A549 (cell line): ENCODE data around the gene SLC16A12. TPM values are rescaled to one million over a fixed set of nuclear protein-coding genes. Genes with fewer than 3 reads are reported as not detected.
"Not testable (repeated sequence)": the region's sequence is repeated elsewhere in the genome, so short reads cannot be mapped to it uniquely, and the experiment has no call there.

Experiments used
- ATAC-seq, 2 experiments: fragments of 200-7000 bp in 1 of 2; fragments of >200 bp in 1 of 2; cut with Nextera tagmentation in 1 of 2; cut with Tn5 transposase in 1 of 2; 3 replicates each; pipeline versions ENCODE4 v1.8.0 to v1.9.1; 2018 to 2020; ENCODE audit warnings: mild to moderate bottlenecking in 1 of 2, moderate library complexity in 1 of 2
- CTCF ChIA-PET: fragments of 300-600 bp; sonication (Branson Sonifier 250); formaldehyde crosslinking; extraction: SDS; loops from one replicate; lab custom pipeline; 2021; ENCODE audit warnings: antibody characterized with exemption, inconsistent platforms; lab: Yijun Ruan, JAX
- POLR2A ChIA-PET: fragments of 350-600 bp; formaldehyde crosslinking; extraction: SDS; loops from one replicate; lab custom pipeline; 2021; ENCODE audit warnings: antibody characterized with exemption, inconsistent platforms; lab: Yijun Ruan, JAX
- DNase-seq, 2 experiments: peaks; one replicate each; pipeline versions ENCODE4 v3.0.0 to v3.0.0-alpha.2; 2011 to 2016; ENCODE audit warnings: low read depth in 1 of 2, low spot score in 1 of 2
- FAIRE-seq: peaks from 2 replicates; lab custom pipeline; 2011; peaks lifted over from hg19 to GRCh38; lab: Jason Lieb, UNC
- H3K27ac ChIP-seq, 2 experiments: fragments of >200 bp; sonication (Bioruptor Twin); formaldehyde crosslinking; 3 replicates each; pipeline ENCODE4 v1.5.1; 2016 to 2017
- H3K4me1 ChIP-seq: fragments of >200 bp; sonication (Bioruptor Twin); formaldehyde crosslinking; 3 replicates; pipeline ENCODE4 v1.6.1; 2016
- H3K4me2 ChIP-seq: fragments of >200 bp; sonication (Bioruptor Twin); formaldehyde crosslinking; 3 replicates; pipeline ENCODE4 v1.6.1; 2016
- H3K4me3 ChIP-seq: fragments of >200 bp; sonication (Bioruptor Twin); formaldehyde crosslinking; 3 replicates; pipeline ENCODE4 v1.5.1; 2016
- H3K9me3 ChIP-seq: fragments of >200 bp; sonication (Bioruptor Twin); formaldehyde crosslinking; 3 replicates; pipeline ENCODE4 v1.6.1; 2016
- ATOH8 ChIP-seq: fragments of 250-450 bp; sonication (Bioruptor Pico); IDR thresholded peaks from 2 replicates; pipeline ENCODE4 v1.5.0; 2020; ENCODE audit warnings: low read depth, mild to moderate bottlenecking, moderate library complexity
- BHLHE40 ChIP-seq: IDR thresholded peaks from 2 replicates; pipeline ENCODE4 v1.6.1; 2012; ENCODE audit warnings: low read depth, low read length, inconsistent platforms
- CBX8 ChIP-seq: fragments of 200-600 bp; sonication (generic); IDR thresholded peaks from 2 replicates; pipeline ENCODE4 v1.6.1; 2016
- CHD4 ChIP-seq: fragments of 200-600 bp; sonication (generic); IDR thresholded peaks from 2 replicates; pipeline ENCODE4 v1.6.1; 2016; ENCODE audit warnings: antibody characterized with exemption, mild to moderate bottlenecking, borderline replicate concordance
- EHF ChIP-seq: fragments of 250-450 bp; sonication (Bioruptor Pico); IDR thresholded peaks from 2 replicates; pipeline ENCODE4 v1.5.0; 2020; ENCODE audit warnings: mild to moderate bottlenecking
- EHMT2 ChIP-seq: fragments of 200-600 bp; sonication (generic); IDR thresholded peaks from 2 replicates; pipeline ENCODE4 v1.6.1; 2016; ENCODE audit warnings: antibody characterized with exemption, low read depth, mild to moderate bottlenecking, moderate library complexity
- FOXS1 ChIP-seq: fragments of 250-450 bp; sonication (Bioruptor Pico); IDR thresholded peaks from 2 replicates; pipeline ENCODE4 v1.5.0; 2020; ENCODE audit warnings: mild to moderate bottlenecking, moderate library complexity
- JUNB ChIP-seq: fragments of >200 bp; sonication (Bioruptor Twin); formaldehyde crosslinking; IDR thresholded peaks from 2 replicates; pipeline ENCODE4 v1.6.1; 2016
- KDM5A ChIP-seq: fragments of 200-600 bp; sonication (generic); IDR thresholded peaks from 2 replicates; pipeline ENCODE4 v1.6.1; 2016; ENCODE audit warnings: antibody characterized with exemption, mild to moderate bottlenecking
- MAFK ChIP-seq: fragments of 450-650 bp; IDR thresholded peaks from 2 replicates; pipeline ENCODE4 v1.6.1; 2014; ENCODE audit not compliant: partially characterized antibody
- NR3C1 ChIP-seq: fragments of >200 bp; sonication (Bioruptor Twin); formaldehyde crosslinking; IDR thresholded peaks from 3 replicates; pipeline ENCODE4 v1.6.1; 2017
- PBX3 ChIP-seq: IDR thresholded peaks from 2 replicates; pipeline ENCODE4 v1.6.1; 2012
- RARB ChIP-seq: fragments of 250-450 bp; sonication (Bioruptor Pico); IDR thresholded peaks from 2 replicates; pipeline ENCODE4 v1.8.0; 2021; ENCODE audit warnings: mild to moderate bottlenecking, moderate library complexity
- RCOR1 ChIP-seq: fragments of 150-350 bp; IDR thresholded peaks from 2 replicates; pipeline ENCODE4 v1.6.1; 2014; ENCODE audit warnings: antibody characterized with exemption, low read length, low read depth
- RNF2 ChIP-seq: fragments of 200-600 bp; sonication (generic); IDR thresholded peaks from 2 replicates; pipeline ENCODE4 v1.6.1; 2016; ENCODE audit warnings: low read depth, mild to moderate bottlenecking, antibody characterized with exemption, moderate library complexity, borderline replicate concordance
- SREBF2 ChIP-seq: fragments of 450-650 bp; IDR thresholded peaks from 2 replicates; pipeline ENCODE4 v1.6.1; 2014; ENCODE audit warnings: mild to moderate bottlenecking, moderate library complexity
- TFCP2L1 ChIP-seq: fragments of 250-450 bp; sonication (Bioruptor Pico); IDR thresholded peaks from 2 replicates; pipeline ENCODE4 v1.5.0; 2021; ENCODE audit warnings: mild to moderate bottlenecking
- WGBS: methylation state at CpG from one replicate; pipeline ENCODE4 v1.1.6; 2017; ENCODE audit errors: missing lambda C conversion rate; 5-methylcytosine and 5-hydroxymethylcytosine counted together
- polyA plus RNA-seq, 4 experiments: library from polyadenylated mRNA; depleted of rRNA in 3 of 4; stranded (reverse); fragments of >200 nt; fragmentation: RNase III in 1 of 4; extraction: RNeasy Plus Mini Kit Qiagen cat#74134 plus additional on column Dnase treatment in 1 of 4; gene quantifications; 2 replicates in 3 of 4; 3 replicates in 1 of 4; pipeline ENCODE4 v1.2.3, GENCODE V29; 2011 to 2017

Gene SLC16A12
- polyA plus RNA-seq, 2 of the 4 experiments (the other 2 are of a cell fraction) = 0.14 to 0.19 TPM

GRCh38 chr10:89548673-89549072 lies 13.3 kb upstream of the SLC16A12 start:
- Histone ChIP-seq H3K4me1 (peaks cover 29% of the 10 kb centered on the region), H3K4me3 (no peak overlapping the region), H3K9me3 (0 out of 3 replicates have a peak, but pooled peaks cover 4% of the 10 kb centered on the region), H3K4me2 (no peak overlapping the region), H3K27ac (peak overlapping the region in 1 of 2 experiments; percentile 13; a peak in 1 of 6 replicates)
- TF ChIP-seq RARB (CRISPR knock-in tag) (no peak), MAFK (no peak), EHF (CRISPR knock-in tag) (no peak), SREBF2 (no peak), KDM5A (no peak), BHLHE40 (no peak), JUNB (no peak), RNF2 (no peak), RCOR1 (no peak), PBX3 (no peak), TFCP2L1 (CRISPR knock-in tag) (no peak), ATOH8 (CRISPR knock-in tag) (no peak), EHMT2 (no peak), CHD4 (no peak)
- FAIRE-seq (no peak), DNase-seq (no peak), ATAC-seq (no peak)
- ChIA-PET CTCF (interaction anchor here (0.7 to 1.1 kb wide), 2 partner anchors 23 to 28 kb away, joined by 3 read pairs; no protein-coding TSS in a partner anchor), POLR2A (no interaction called here)
- 86% methylated on average over 6 of the region's 6 CpGs for WGBS

GRCh38 chr10:89547853-89548513 lies 12.6 kb upstream of the SLC16A12 start:
- FAIRE-seq = no peak

GRCh38 chr10:89546651-89547050 lies 11.3 kb upstream of the SLC16A12 start:
- H3K27ac ChIP-seq, H3K4me2 ChIP-seq, H3K4me3 ChIP-seq, DNase-seq, H3K9me3 ChIP-seq, POLR2A ChIA-PET, FAIRE-seq, ATAC-seq: not testable (repeated sequence)
- WGBS = 94% methylated on average over 1 of the region's 1 CpG
- CTCF ChIA-PET = interaction anchor here (1.6 kb wide), 1 partner anchor 113 kb away, joined by 3 read pairs; no protein-coding TSS in a partner anchor
- H3K4me1 ChIP-seq = peaks cover 17% of the 10 kb centered on the region

More at GRCh38 chr10:89547853-89548513, 12.6 kb upstream of the SLC16A12 start:
- Histone ChIP-seq H3K4me2 (no peak overlapping the region), H3K9me3 (0 out of 3 replicates have a peak, but pooled peaks cover 4% of the 10 kb centered on the region), H3K27ac (no peak overlapping the region), H3K4me1 (peaks cover 25% of the 10 kb centered on the region), H3K4me3 (no peak overlapping the region)
- TF ChIP-seq CBX8 = no peak
- TF ChIP-seq NR3C1 = no peak
- no peak for TF ChIP-seq JUNB
- WGBS = 81% methylated on average over 2 of the region's 2 CpGs
- POLR2A ChIA-PET = no interaction called here
- CTCF ChIA-PET = interaction anchor here (0.7 kb wide), 1 partner anchor 23 kb away, joined by 3 read pairs; no protein-coding TSS in a partner anchor
- ATAC-seq = no peak
- no peak for DNase-seq

- no peak for TF ChIP-seq FOXS1 (CRISPR knock-in tag)
- DNase-seq = no peak
- 30% methylated on average over 3 of the region's 3 CpGs for WGBS
- Histone ChIP-seq H3K9me3 (0 out of 3 replicates have a peak, but pooled peaks cover 4% of the 10 kb centered on the region), H3K4me2 (no peak overlapping the region), H3K4me1 (no peaks in the 10 kb centered on the region), H3K4me3 (no peak overlapping the region), H3K27ac (no peak overlapping the region)
- ChIA-PET CTCF (interaction anchor here (1.4 kb wide), 1 partner anchor 15 kb away, joined by 3 read pairs; no protein-coding TSS in a partner anchor), POLR2A (interaction anchor here (0.5 kb wide), 1 partner anchor 280 kb away, joined by 3 read pairs; no protein-coding TSS in a partner anchor)
- FAIRE-seq = no peak
- ATAC-seq = peak in 1 of 2 experiments; percentile 37; a peak in 2 of 6 replicates
These were observed 8.4 kb upstream of the SLC16A12 start for GRCh38 chr10:89543841-89544240.
